ENCODE measurements around the gene PLXNA4.

PLXNA4 gene

GRCh38 chr7:132255898-132256297 is 320.4 kb downstream of the PLXNA4 start (continued):
- TF ChIP-seq GLI2 (tag by site-specific recombination; IDR thresholded peaks at IDR 0.05; ENCODE audit: borderline replicate concordance, low read depth): peak; percentile 43; the same call in 1 of the 2 replicates
- peak; percentile 78 for TF ChIP-seq YY2 (tag by site-specific recombination; IDR thresholded peaks at IDR 0.05)
- TF ChIP-seq ZNF629 (tag by site-specific recombination; IDR thresholded peaks at IDR 0.05): peak; percentile 77
- TF ChIP-seq ZNF394 (tag by site-specific recombination; IDR thresholded peaks at IDR 0.05; ENCODE audit: borderline replicate concordance): peak; percentile 28; the same call in 1 of the 2 replicates
- TF ChIP-seq, protein P1, sequence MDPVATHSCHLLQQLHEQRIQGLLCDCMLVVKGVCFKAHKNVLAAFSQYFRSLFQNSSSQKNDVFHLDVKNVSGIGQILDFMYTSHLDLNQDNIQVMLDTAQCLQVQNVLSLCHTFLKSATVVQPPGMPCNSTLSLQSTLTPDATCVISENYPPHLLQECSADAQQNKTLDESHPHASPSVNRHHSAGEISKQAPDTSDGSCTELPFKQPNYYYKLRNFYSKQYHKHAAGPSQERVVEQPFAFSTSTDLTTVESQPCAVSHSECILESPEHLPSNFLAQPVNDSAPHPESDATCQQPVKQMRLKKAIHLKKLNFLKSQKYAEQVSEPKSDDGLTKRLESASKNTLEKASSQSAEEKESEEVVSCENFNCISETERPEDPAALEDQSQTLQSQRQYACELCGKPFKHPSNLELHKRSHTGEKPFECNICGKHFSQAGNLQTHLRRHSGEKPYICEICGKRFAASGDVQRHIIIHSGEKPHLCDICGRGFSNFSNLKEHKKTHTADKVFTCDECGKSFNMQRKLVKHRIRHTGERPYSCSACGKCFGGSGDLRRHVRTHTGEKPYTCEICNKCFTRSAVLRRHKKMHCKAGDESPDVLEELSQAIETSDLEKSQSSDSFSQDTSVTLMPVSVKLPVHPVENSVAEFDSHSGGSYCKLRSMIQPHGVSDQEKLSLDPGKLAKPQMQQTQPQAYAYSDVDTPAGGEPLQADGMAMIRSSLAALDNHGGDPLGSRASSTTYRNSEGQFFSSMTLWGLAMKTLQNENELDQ (tag by site-specific recombination; IDR thresholded peaks at IDR 0.05; ENCODE audit: low read depth): no peak
- no peak for TF ChIP-seq ZNF585B (tag by site-specific recombination; IDR thresholded peaks at IDR 0.05)
- no peak for TF ChIP-seq ZNF354C (tag by site-specific recombination; IDR thresholded peaks at IDR 0.05; ENCODE audit: borderline replicate concordance, low read depth)
- TF ChIP-seq ZNF341 (tag by site-specific recombination; IDR thresholded peaks at IDR 0.05; ENCODE audit: low read depth): peak; percentile 53; the same call in 1 of the 2 replicates
- peak; percentile 90 for TF ChIP-seq OSR2 (tag by site-specific recombination; IDR thresholded peaks at IDR 0.05)
- no peak for TF ChIP-seq ZNF280C (tag by site-specific recombination; IDR thresholded peaks at IDR 0.05)
- peak; percentile 78; the same call in 1 of the 2 replicates for TF ChIP-seq KLF7 (tag by site-specific recombination; IDR thresholded peaks at IDR 0.05; ENCODE audit: borderline replicate concordance)
- TF ChIP-seq ZBTB1 (tag by site-specific recombination; IDR thresholded peaks at IDR 0.05): 0 out of 2 replicates have a peak, but pooled peaks have one; percentile 12
- TF ChIP-seq ZNF132 (tag by site-specific recombination; IDR thresholded peaks at IDR 0.05; ENCODE audit: borderline replicate concordance): peak; percentile 48; the same call in 1 of the 2 replicates
- TF ChIP-seq ZNF10 (tag by site-specific recombination; IDR thresholded peaks at IDR 0.05): no peak
- TF ChIP-seq ZNF623 (tag by site-specific recombination; IDR thresholded peaks at IDR 0.05): no peak
- peak; percentile 89 for TF ChIP-seq PRDM6 (tag by site-specific recombination; IDR thresholded peaks at IDR 0.05)
- TF ChIP-seq ZBTB6 (tag by site-specific recombination; IDR thresholded peaks at IDR 0.05): no peak
- TF ChIP-seq ZNF23 (tag by site-specific recombination; IDR thresholded peaks at IDR 0.05; ENCODE audit: borderline replicate concordance): no peak
- TF ChIP-seq ZSCAN5A (tag by site-specific recombination; IDR thresholded peaks at IDR 0.05): no peak
- TF ChIP-seq ZBTB21 (tag by site-specific recombination; IDR thresholded peaks at IDR 0.05): no peak; the same call in none of the 2 replicates
- TF ChIP-seq ZNF350 (tag by site-specific recombination; IDR thresholded peaks at IDR 0.05): no peak; the same call in 1 of the 2 replicates
- TF ChIP-seq ZFP41 (tag by site-specific recombination; IDR thresholded peaks at IDR 0.05; ENCODE audit: borderline replicate concordance): no peak
- TF ChIP-seq ZNF2 (tag by site-specific recombination; IDR thresholded peaks at IDR 0.05): 0 out of 2 replicates have a peak, but pooled peaks have one; percentile 19
- TF ChIP-seq ZNF423 (tag by site-specific recombination; IDR thresholded peaks at IDR 0.05): peak; percentile 85; the same call in 1 of the 2 replicates
- TF ChIP-seq REPIN1 (tag by site-specific recombination; IDR thresholded peaks at IDR 0.05; ENCODE audit: low read depth): no peak
- TF ChIP-seq ZNF560 (tag by site-specific recombination; IDR thresholded peaks at IDR 0.05; ENCODE audit: borderline replicate concordance): no peak
- TF ChIP-seq ZBTB48 (tag by site-specific recombination; IDR thresholded peaks at IDR 0.05): 0 out of 2 replicates have a peak, but pooled peaks have one; percentile 46

Data from HEK293 (cell line).